Smooth muscle cell (in vitro differentiated cells): ENCODE data around the gene LRPAP1. TPM values are rescaled to one million over a fixed set of nuclear protein-coding genes. Genes with fewer than 3 reads are reported as not detected.
"Not testable (repeated sequence)": the region's sequence is repeated elsewhere in the genome, so short reads cannot be mapped to it uniquely, and the experiment has no call there.

ENCODE experiments used
- DNase-seq: peaks from one replicate; lab custom pipeline; 2025; ENCODE audit not compliant: unreplicated experiment; lab: John Stamatoyannopoulos, UW
- H2AFZ ChIP-seq: fragments of 200-600 bp; sonication (generic); 2 replicates; pipeline ENCODE4 v1.6.0; 2016; ENCODE audit warnings: antibody characterized with exemption, low read depth, mild to moderate bottlenecking
- H3F3A ChIP-seq: fragments of 200-600 bp; sonication (generic); 2 replicates; pipeline ENCODE4 v1.6.0; 2017; ENCODE audit warnings: antibody characterized with exemption, low read depth
- H3K27ac ChIP-seq: fragments of 200-600 bp; sonication (generic); 2 replicates; pipeline ENCODE4 v1.5.1; 2016; ENCODE audit warnings: low read depth, mild to moderate bottlenecking
- H3K27me3 ChIP-seq: fragments of 200-600 bp; sonication (generic); 2 replicates; pipeline ENCODE4 v1.6.1; 2016; ENCODE audit warnings: low read depth, mild to moderate bottlenecking
- H3K36me3 ChIP-seq: fragments of 200-600 bp; sonication (generic); 2 replicates; pipeline ENCODE4 v1.5.1; 2016; ENCODE audit warnings: low read depth
- H3K4me1 ChIP-seq: fragments of 200-600 bp; sonication (generic); 2 replicates; pipeline ENCODE4 v1.5.1; 2016; ENCODE audit warnings: low read depth
- H3K4me2 ChIP-seq: fragments of 200-600 bp; sonication (generic); 2 replicates; pipeline ENCODE4 v1.6.0; 2016; ENCODE audit warnings: mild to moderate bottlenecking
- H3K4me3 ChIP-seq: fragments of 200-600 bp; sonication (generic); 2 replicates; pipeline ENCODE4 v1.5.1; 2016; ENCODE audit warnings: mild to moderate bottlenecking
- H3K79me2 ChIP-seq: fragments of 200-600 bp; sonication (generic); 2 replicates; pipeline ENCODE4 v1.6.0; 2016; ENCODE audit warnings: low read depth, mild to moderate bottlenecking
- H3K9ac ChIP-seq: fragments of 200-600 bp; sonication (generic); 2 replicates; pipeline ENCODE4 v1.6.0; 2016; ENCODE audit warnings: low read depth
- H3K9me3 ChIP-seq: fragments of 200-600 bp; sonication (generic); replicated peaks from 2 replicates; pipeline ENCODE4 v1.5.1; 2016; ENCODE audit warnings: low read depth
- H4K20me1 ChIP-seq: fragments of 200-600 bp; sonication (generic); 2 replicates; pipeline ENCODE4 v1.6.0; 2016; ENCODE audit warnings: low read depth
- WGBS: methylation state at CpG from one replicate; pipeline ENCODE4 v1.1.7; 2016; ENCODE audit warnings: low lambda C conversion rate; 5-methylcytosine and 5-hydroxymethylcytosine counted together
- polyA plus RNA-seq: library from polyadenylated mRNA; unstranded; fragments of >200 nt; fragmentation: Nextera tagmentation; extraction: Ambion mirVana; gene quantifications from 2 replicates; pipeline ENCODE4 v1.2.1, GENCODE V29; 2016
- total RNA-seq: library from RNA; depleted of rRNA; stranded (reverse); fragments of >200 nt; gene quantifications from 2 replicates; pipeline ENCODE4 v1.2.3, GENCODE V29; 2014
- TF ChIP-seq, protein P1 (sequence below): fragments of 200-600 bp; sonication (generic); IDR thresholded peaks from 2 replicates; pipeline ENCODE4 v1.5.1; 2017; ENCODE audit warnings: borderline replicate concordance, mild to moderate bottlenecking, antibody characterized with exemption; ENCODE audit not compliant: insufficient read depth, poor library complexity, severe bottlenecking

Gene LRPAP1, protein sequence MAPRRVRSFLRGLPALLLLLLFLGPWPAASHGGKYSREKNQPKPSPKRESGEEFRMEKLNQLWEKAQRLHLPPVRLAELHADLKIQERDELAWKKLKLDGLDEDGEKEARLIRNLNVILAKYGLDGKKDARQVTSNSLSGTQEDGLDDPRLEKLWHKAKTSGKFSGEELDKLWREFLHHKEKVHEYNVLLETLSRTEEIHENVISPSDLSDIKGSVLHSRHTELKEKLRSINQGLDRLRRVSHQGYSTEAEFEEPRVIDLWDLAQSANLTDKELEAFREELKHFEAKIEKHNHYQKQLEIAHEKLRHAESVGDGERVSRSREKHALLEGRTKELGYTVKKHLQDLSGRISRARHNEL
- 82.6 and 87.0 TPM in 2 replicates for total RNA-seq
- polyA plus RNA-seq: 277 and 293 TPM in 2 replicates

DNA sequence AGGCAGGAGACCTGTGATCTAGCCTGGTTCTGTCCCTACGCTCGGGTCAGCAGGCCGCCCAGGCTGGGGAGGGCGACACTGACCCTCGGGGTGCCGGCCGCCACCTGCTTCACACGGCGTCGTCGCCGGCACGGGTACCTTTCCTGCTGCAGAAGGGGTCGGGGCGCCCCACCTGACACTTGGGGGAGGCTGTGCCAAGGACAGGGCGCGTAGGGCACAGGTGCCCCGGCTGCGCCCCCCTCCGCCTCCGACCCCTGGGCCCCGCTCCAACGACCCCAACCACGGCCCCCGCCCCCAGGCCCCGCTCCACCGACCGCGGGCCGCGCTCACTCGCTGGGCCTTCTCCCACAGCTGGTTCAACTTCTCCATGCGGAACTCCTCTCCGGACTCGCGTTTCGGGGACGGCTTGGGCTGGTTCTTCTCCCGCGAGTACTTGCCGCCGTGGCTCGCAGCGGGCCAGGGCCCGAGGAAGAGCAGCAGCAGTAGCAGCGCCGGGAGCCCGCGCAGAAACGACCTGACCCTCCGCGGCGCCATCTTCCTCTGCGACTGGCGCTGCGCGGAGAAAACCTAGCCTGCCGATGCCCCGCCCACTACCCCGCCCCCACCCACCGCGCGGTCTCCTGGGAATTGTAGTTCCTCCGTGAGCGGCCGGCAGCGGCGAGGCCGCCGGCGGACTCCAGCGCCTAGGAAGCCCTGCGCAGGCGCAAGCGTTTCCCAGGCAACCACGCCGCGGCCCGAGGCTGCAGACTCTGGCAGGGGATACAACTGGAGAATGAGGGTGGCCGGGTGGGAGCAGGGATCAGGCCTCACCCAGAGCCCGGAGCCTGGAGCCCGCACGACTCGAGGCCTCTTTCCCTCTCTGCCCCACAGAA is at the start of gene LRPAP1:
Gene LRPAP1, minus strand, starts transcription at position 544 of the 872 bp plus-strand sequence. Its CDS starts 10 bp downstream, at position 534.
- Histone ChIP-seq H3K9ac (peak within 1 kb of the TSS; percentile 83), H3K79me2 (peaks cover 35% of the 10 kb centered on the region), H3K4me2 (peak within 1 kb of the TSS; percentile 98), H2AFZ (peak within 1 kb of the TSS; percentile 98), H3K27me3 (no peaks in the 10 kb centered on the region), H3K4me3 (peak within 1 kb of the TSS; percentile 99), H3K9me3 (no peaks in the 10 kb centered on the region), H3K36me3 (no peaks in the 10 kb centered on the region), H4K20me1 (peaks cover 47% of the 10 kb centered on the region), H3F3A (no peaks in the 10 kb centered on the region), H3K27ac (no peak within 1 kb of the TSS), H3K4me1 (peaks cover 16% of the 10 kb centered on the region)
- WGBS: under 1% methylated on average over 50 of the region's 84 CpGs
- peak; percentile 87 for DNase-seq
- TF ChIP-seq, protein P1, sequence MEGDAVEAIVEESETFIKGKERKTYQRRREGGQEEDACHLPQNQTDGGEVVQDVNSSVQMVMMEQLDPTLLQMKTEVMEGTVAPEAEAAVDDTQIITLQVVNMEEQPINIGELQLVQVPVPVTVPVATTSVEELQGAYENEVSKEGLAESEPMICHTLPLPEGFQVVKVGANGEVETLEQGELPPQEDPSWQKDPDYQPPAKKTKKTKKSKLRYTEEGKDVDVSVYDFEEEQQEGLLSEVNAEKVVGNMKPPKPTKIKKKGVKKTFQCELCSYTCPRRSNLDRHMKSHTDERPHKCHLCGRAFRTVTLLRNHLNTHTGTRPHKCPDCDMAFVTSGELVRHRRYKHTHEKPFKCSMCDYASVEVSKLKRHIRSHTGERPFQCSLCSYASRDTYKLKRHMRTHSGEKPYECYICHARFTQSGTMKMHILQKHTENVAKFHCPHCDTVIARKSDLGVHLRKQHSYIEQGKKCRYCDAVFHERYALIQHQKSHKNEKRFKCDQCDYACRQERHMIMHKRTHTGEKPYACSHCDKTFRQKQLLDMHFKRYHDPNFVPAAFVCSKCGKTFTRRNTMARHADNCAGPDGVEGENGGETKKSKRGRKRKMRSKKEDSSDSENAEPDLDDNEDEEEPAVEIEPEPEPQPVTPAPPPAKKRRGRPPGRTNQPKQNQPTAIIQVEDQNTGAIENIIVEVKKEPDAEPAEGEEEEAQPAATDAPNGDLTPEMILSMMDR: no peak

DNA sequence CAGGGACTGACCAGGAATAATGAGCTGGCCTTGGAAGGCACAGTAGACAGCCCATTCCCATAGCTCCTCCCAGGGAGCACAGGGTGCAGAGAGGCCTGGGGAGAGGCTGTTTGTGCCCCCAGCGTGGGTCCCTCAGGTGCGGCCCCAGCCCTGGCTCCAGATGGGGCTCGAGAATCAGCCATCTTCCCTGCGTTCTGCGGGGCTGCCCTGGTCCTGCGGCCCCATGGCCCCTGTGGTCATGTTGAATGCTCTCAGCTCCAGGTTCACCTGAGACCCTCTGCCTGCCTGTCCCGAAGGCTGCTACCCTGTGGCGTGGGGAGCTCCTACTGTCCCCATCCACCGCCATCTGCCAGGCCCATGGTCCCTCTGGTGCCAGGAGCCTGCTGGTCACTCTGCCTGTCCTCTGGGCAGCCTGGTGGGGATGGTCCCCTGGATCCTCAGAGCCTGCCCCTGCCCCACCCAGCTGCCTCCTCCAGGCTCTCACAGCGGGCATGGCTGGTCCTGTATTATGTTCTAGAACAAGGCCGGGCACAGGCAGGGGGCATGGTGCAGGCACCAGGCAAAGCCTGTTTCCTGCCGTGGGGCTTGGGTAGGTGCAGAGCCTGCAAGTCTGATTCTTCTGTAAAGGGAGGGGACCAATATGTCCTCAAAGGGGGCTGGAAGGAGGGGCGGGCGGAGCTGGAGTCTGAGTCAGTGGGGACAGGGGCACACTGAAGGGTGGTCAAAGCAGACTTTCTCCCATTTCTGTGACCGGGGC is 49.3 kb upstream of the LRPAP1 start:
- H3K9ac ChIP-seq, H3K79me2 ChIP-seq, H3K27me3 ChIP-seq, H3K4me3 ChIP-seq, H3K36me3 ChIP-seq, H3K4me2 ChIP-seq, H3K27ac ChIP-seq, DNase-seq, H3K9me3 ChIP-seq, H3F3A ChIP-seq, H2AFZ ChIP-seq, H3K4me1 ChIP-seq, H4K20me1 ChIP-seq: not testable (repeated sequence)
- WGBS: 89% methylated on average over 13 of the region's 15 CpGs

DNA sequence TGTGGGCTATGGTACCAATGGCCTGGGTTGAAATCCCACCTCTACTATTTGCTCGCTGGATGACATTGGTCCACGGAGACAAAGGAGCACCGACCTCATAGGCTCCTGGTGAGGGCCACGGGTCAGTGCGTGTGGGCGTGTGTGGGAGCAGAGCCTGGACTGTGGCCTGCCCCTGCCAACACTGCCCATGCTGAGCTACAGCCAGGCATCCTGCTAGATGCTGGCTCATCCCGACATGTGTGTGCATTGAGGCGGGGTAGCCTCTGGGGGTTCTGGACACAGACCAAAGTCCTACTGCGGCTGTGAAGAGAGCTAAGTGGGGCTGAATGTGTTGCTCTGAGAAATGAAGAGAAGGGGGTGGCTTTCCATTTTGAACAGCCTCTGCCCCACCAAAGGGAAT is 48.6 kb upstream of the LRPAP1 start:
- not testable (repeated sequence) for H2AFZ ChIP-seq, H3K9ac ChIP-seq, H3K36me3 ChIP-seq, H3K79me2 ChIP-seq, H3K27me3 ChIP-seq, H3K4me2 ChIP-seq, H3K4me3 ChIP-seq, H3F3A ChIP-seq, H3K27ac ChIP-seq, H3K9me3 ChIP-seq, H4K20me1 ChIP-seq, DNase-seq, H3K4me1 ChIP-seq
- WGBS: 83% methylated on average over 9 of the region's 9 CpGs

DNA sequence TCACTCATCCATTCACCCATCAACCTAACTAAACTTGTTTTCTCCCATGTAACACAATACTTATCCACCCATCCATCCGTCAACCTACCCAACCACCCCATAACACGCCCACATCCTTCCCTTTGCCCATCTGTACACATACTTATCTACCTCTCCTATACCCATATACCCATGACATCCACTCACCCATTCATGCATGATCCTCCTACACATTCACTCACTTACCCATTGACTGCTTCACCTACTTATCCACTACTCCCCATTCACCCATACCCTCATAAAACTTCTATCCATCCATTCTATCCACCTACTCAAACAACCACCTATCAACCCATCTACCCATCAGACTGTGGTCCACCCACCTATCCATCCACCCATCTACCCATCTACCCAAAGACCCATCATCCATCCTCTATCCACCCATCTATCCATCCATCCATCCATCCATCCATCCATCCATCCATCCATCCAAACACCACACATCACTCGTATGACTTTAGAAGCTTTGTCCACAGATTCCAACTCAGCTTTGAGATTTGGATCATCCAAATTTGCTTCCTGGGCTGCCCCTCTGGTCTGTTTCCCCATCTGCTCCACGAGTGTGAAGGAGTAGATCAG is 46.4 kb upstream of the LRPAP1 start:
- not testable (repeated sequence) for H3K79me2 ChIP-seq, H3F3A ChIP-seq

DNA sequence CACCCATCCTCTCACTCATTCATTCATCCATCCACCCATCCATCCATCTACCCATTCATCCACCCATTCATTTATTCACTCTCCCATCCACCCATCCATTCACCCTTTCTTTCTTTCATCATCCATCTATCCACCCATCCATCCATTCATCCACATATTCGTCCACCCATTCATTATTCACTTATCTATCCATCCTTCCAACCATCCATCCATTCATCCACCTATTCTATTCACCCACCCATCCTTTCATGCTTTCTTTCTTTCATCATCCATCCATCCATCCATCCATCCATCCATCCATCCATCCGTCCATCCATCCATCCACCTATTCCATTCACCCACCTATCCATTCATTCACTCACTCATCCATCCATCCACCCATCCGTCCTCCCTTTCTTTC is 45.8 kb upstream of the LRPAP1 start:
- H3K27ac ChIP-seq, H2AFZ ChIP-seq, H3K79me2 ChIP-seq, H3K4me2 ChIP-seq, H4K20me1 ChIP-seq, DNase-seq, H3K36me3 ChIP-seq, H3K9ac ChIP-seq, H3K9me3 ChIP-seq, H3K4me3 ChIP-seq, H3K4me1 ChIP-seq, H3F3A ChIP-seq, H3K27me3 ChIP-seq: not testable (repeated sequence)
- WGBS: 76% methylated on average over 3 of the region's 3 CpGs

More for the DNA sequence above, 46.4 kb upstream of the LRPAP1 start:
- not testable (repeated sequence) for H3K9me3 ChIP-seq, H3K27ac ChIP-seq, H2AFZ ChIP-seq, H3K36me3 ChIP-seq, H4K20me1 ChIP-seq, DNase-seq, H3K4me2 ChIP-seq, H3K4me1 ChIP-seq, H3K4me3 ChIP-seq, H3K27me3 ChIP-seq, H3K9ac ChIP-seq
- WGBS: 62% methylated on average over 3 of the region's 4 CpGs

DNA sequence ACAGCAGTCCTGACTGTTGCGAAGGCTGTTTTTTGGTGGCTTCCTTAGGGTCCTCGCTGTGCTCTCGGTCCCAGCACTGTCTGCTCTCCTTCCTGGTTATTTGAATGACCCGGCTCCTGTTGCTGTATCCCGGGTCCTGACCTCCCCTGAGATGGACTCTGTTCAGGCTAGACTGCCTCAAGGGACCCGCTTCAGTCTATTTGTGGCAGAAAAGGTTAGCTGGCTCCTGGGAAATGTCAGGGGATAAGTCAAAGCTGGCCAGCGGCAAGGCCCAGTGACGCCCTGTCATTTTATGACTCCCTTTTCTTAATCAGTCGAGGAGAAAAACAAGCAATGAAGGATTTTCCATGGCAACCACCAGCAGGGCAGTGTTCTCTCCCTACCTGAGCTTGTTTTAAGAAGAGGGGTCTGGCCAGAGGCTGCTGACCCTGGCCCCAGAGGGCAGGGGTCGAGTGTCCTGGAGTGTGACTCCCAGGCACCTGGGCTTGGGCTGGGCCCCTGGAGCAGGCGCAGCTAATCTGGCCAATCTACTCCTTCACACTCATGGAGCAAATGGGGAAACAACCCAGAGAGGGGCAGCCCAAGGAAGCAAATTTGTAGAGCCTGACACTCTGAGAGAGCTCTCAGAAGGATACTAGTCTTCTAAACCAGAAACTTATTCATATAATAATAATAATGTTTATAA is 45.1 kb upstream of the LRPAP1 start:
- H3K27ac ChIP-seq, H2AFZ ChIP-seq, H3K4me2 ChIP-seq, H3F3A ChIP-seq, H3K36me3 ChIP-seq, DNase-seq, H3K9ac ChIP-seq, H3K9me3 ChIP-seq, H3K4me1 ChIP-seq, H4K20me1 ChIP-seq, H3K4me3 ChIP-seq, H3K79me2 ChIP-seq, H3K27me3 ChIP-seq: not testable (repeated sequence)
- WGBS: 79% methylated on average over 11 of the region's 11 CpGs
